SK-N-SH (cell line): ENCODE results near the gene LARP1.

Source experiments
- CHD2 ChIP-seq: fragments of 150-350 bp; IDR thresholded peaks from 2 replicates; pipeline ENCODE4 v1.6.1; 2018; ENCODE audit warnings: low read length; ENCODE audit not compliant: partially characterized antibody
- EP300 ChIP-seq, 2 experiments: IDR thresholded peaks; 2 replicates each; pipeline versions ENCODE4 v1.4.0 to v1.6.1; 2012; ENCODE audit warnings: borderline replicate concordance in 1 of 2, low read depth in 1 of 2, low read length in 1 of 2
- EZH2phosphoT487 ChIP-seq: fragments of 200-600 bp; sonication (generic); IDR thresholded peaks from 2 replicates; pipeline ENCODE4 v1.6.1; 2017; ENCODE audit warnings: low read depth, mixed run types, mild to moderate bottlenecking, antibody characterized with exemption, moderate library complexity, borderline replicate concordance
- FOSL2 ChIP-seq: IDR thresholded peaks from 2 replicates; pipeline ENCODE4 v1.4.0; 2012; ENCODE audit warnings: low read depth, mild to moderate bottlenecking, moderate library complexity, borderline replicate concordance
- FOXJ3 ChIP-seq: sonication (generic); formaldehyde crosslinking; IDR thresholded peaks from 2 replicates; pipeline ENCODE4 v1.5.1; 2020; ENCODE audit warnings: mild to moderate bottlenecking, missing genetic modification reagents
- JUND ChIP-seq: IDR thresholded peaks from 2 replicates; pipeline ENCODE4 v1.4.0; 2012
- MEF2A ChIP-seq: IDR thresholded peaks from 2 replicates; pipeline ENCODE4 v1.4.0; 2012; ENCODE audit warnings: low read depth, borderline replicate concordance
- MXI1 ChIP-seq: IDR thresholded peaks from 2 replicates; pipeline ENCODE4 v1.6.1; 2012; ENCODE audit warnings: mild to moderate bottlenecking, low read depth, low read length, improper control_type of control experiment
- POLR2AphosphoS5 ChIP-seq: IDR thresholded peaks from 2 replicates; pipeline ENCODE4 v1.6.1; 2012; ENCODE audit warnings: low read depth, low read length
- SMC3 ChIP-seq: IDR thresholded peaks from 2 replicates; pipeline ENCODE4 v1.6.1; 2012; ENCODE audit warnings: low read depth, low read length, improper control_type of control experiment
- TAF1 ChIP-seq: IDR thresholded peaks from 2 replicates; pipeline ENCODE4 v1.6.1; 2012; ENCODE audit warnings: low read depth, mild to moderate bottlenecking, low read length, moderate library complexity, borderline replicate concordance
- USF2 ChIP-seq: fragments of 150-350 bp; IDR thresholded peaks from 2 replicates; pipeline ENCODE4 v1.6.1; 2017; ENCODE audit warnings: antibody characterized with exemption, low read length, low read depth, borderline replicate concordance
- TF ChIP-seq, protein P1 (sequence below): fragments of 200-600 bp; sonication (generic); IDR thresholded peaks from 2 replicates; pipeline ENCODE4 v1.6.1; 2017; ENCODE audit warnings: antibody characterized with exemption, mild to moderate bottlenecking, moderate library complexity

- no peak for TF ChIP-seq CHD2
- no peak for TF ChIP-seq FOSL2
- TF ChIP-seq EP300 (IDR thresholded peaks at IDR 0.05; ENCODE audit: borderline replicate concordance in 1 of 2, low read depth in 1 of 2, low read length in 1 of 2): no peak
- no peak for TF ChIP-seq EZH2phosphoT487
- no peak for TF ChIP-seq SMC3
- no peak for TF ChIP-seq FOXJ3 (CRISPR knock-in tag)
- TF ChIP-seq, protein P1, sequence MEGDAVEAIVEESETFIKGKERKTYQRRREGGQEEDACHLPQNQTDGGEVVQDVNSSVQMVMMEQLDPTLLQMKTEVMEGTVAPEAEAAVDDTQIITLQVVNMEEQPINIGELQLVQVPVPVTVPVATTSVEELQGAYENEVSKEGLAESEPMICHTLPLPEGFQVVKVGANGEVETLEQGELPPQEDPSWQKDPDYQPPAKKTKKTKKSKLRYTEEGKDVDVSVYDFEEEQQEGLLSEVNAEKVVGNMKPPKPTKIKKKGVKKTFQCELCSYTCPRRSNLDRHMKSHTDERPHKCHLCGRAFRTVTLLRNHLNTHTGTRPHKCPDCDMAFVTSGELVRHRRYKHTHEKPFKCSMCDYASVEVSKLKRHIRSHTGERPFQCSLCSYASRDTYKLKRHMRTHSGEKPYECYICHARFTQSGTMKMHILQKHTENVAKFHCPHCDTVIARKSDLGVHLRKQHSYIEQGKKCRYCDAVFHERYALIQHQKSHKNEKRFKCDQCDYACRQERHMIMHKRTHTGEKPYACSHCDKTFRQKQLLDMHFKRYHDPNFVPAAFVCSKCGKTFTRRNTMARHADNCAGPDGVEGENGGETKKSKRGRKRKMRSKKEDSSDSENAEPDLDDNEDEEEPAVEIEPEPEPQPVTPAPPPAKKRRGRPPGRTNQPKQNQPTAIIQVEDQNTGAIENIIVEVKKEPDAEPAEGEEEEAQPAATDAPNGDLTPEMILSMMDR: no peak
- no peak for TF ChIP-seq JUND
- no peak for TF ChIP-seq POLR2AphosphoS5
- no peak for TF ChIP-seq TAF1
- no peak for TF ChIP-seq MXI1
- no peak for TF ChIP-seq USF2
- TF ChIP-seq MEF2A: no peak
Measured at GRCh38 chr5:154780128-154780527, 25.0 kb downstream of the LARP1 start.
